Measurements from ENCODE around the gene MAPKAP1. TPM values are rescaled to one million over a fixed set of nuclear protein-coding genes. Genes with fewer than 3 reads are reported as not detected.

Gene MAPKAP1
- total RNA-seq, 4 donors from 2014 or later = 59.0 to 98.2 (median 70.9) TPM

- no peaks in the 10 kb centered on the region for H3K4me1 ChIP-seq
- H3K36me3 ChIP-seq = no peaks in the 10 kb centered on the region
- DNase-seq = no peak
- H3K4me3 ChIP-seq = no peak overlapping the region
- no peaks in the 10 kb centered on the region for H3K27me3 ChIP-seq
- H3K9me3 ChIP-seq = no peaks in the 10 kb centered on the region
- H3K27ac ChIP-seq = no peak overlapping the region
- TF ChIP-seq POLR2A (IDR thresholded peaks at IDR 0.05) = no peak
- TF ChIP-seq CTCF (IDR thresholded peaks at IDR 0.05) = no peak
Observed at GRCh38 chr9:125591888-125592287, 115.1 kb downstream of the MAPKAP1 start.

GRCh38 chr9:125591245-125591644 lies 115.8 kb downstream of the MAPKAP1 start:
- no peak for DNase-seq
- Histone ChIP-seq H3K4me1 (no peaks in the 10 kb centered on the region), H3K4me3 (no peak overlapping the region), H3K27me3 (no peaks in the 10 kb centered on the region), H3K9me3 (no peaks in the 10 kb centered on the region), H3K27ac (no peak overlapping the region), H3K36me3 (no peaks in the 10 kb centered on the region)
- no peak for TF ChIP-seq CTCF (IDR thresholded peaks at IDR 0.05)
- TF ChIP-seq POLR2A (IDR thresholded peaks at IDR 0.05) = no peak

GRCh38 chr9:125589287-125589686 lies 117.7 kb downstream of the MAPKAP1 start:
- TF ChIP-seq POLR2A (IDR thresholded peaks at IDR 0.05) (no peak), CTCF (IDR thresholded peaks at IDR 0.05) (no peak)
- H3K9me3 ChIP-seq = no peaks in the 10 kb centered on the region
- H3K4me3 ChIP-seq = no peak overlapping the region
- no peak for DNase-seq
- no peaks in the 10 kb centered on the region for H3K27me3 ChIP-seq
- H3K27ac ChIP-seq = no peak overlapping the region
- H3K4me1 ChIP-seq = no peaks in the 10 kb centered on the region
- no peaks in the 10 kb centered on the region for H3K36me3 ChIP-seq

- Histone ChIP-seq H3K36me3 (no peaks in the 10 kb centered on the region), H3K27ac (no peak overlapping the region), H3K4me3 (no peak overlapping the region), H3K9me3 (no peaks in the 10 kb centered on the region), H3K4me1 (no peaks in the 10 kb centered on the region), H3K27me3 (no peaks in the 10 kb centered on the region)
- DNase-seq = no peak
- TF ChIP-seq CTCF (IDR thresholded peaks at IDR 0.05) (no peak), POLR2A (IDR thresholded peaks at IDR 0.05) (no peak)
Observed at GRCh38 chr9:125587819-125588460, 119.1 kb downstream of the MAPKAP1 start.

GRCh38 chr9:125586172-125586511 lies 120.9 kb downstream of the MAPKAP1 start:
- Histone ChIP-seq H3K27me3 (no peaks in the 10 kb centered on the region), H3K27ac (no peak overlapping the region), H3K9me3 (no peaks in the 10 kb centered on the region), H3K4me1 (no peaks in the 10 kb centered on the region), H3K4me3 (no peak overlapping the region), H3K36me3 (no peaks in the 10 kb centered on the region)
- no peak for DNase-seq
- no peak for TF ChIP-seq POLR2A (IDR thresholded peaks at IDR 0.05)
- TF ChIP-seq CTCF (IDR thresholded peaks at IDR 0.05) = no peak

All from Peyer's patch (tissue), 4 donors.